ENCODE results near the gene NRF1.

DNA sequence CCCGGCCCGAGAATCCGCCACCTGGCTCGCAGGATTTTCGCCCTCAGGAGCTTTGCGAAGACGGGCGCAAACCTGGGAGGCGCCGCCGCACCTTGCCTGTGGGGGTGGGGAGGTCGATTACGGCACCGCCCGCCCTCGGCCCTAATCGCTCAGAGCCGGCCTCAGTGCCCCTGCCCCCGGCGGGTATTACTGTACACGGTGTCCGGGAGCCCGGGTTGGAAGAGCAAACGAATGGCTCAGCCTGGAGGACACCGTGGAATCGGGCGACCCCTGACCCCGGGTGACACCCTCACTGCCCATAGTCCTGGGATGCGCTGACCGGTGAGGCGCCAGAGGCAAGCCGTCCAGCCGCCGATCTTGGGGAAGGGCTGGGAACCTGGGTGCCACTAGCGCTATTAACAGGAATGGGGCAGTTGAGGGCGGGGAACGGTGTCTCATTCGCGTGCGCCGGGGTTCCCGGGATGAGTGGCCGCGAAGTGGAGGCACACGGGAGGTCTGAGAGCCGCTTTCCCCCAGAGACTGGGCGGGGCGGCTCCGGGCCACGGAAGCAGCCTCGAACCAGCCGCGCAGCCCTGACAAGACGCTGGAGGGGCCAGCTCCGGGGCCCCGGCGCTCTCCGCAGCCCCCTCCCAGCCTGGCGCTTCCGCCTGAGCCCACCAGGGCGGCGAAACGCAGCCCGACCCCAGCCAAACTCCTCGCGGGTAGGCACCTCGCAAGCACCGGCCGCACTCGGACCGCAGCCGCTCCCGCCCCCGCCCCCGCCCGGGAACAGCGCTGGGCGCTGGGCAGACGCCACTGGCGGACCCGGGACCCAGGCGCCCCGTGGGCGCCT lies 167.5 kb downstream of the NRF1 start:
- TF ChIP-seq POLR2AphosphoS5 (IDR thresholded peaks at IDR 0.05; ENCODE audit: low read depth, low read length) = no peak
- TF ChIP-seq, protein P1, sequence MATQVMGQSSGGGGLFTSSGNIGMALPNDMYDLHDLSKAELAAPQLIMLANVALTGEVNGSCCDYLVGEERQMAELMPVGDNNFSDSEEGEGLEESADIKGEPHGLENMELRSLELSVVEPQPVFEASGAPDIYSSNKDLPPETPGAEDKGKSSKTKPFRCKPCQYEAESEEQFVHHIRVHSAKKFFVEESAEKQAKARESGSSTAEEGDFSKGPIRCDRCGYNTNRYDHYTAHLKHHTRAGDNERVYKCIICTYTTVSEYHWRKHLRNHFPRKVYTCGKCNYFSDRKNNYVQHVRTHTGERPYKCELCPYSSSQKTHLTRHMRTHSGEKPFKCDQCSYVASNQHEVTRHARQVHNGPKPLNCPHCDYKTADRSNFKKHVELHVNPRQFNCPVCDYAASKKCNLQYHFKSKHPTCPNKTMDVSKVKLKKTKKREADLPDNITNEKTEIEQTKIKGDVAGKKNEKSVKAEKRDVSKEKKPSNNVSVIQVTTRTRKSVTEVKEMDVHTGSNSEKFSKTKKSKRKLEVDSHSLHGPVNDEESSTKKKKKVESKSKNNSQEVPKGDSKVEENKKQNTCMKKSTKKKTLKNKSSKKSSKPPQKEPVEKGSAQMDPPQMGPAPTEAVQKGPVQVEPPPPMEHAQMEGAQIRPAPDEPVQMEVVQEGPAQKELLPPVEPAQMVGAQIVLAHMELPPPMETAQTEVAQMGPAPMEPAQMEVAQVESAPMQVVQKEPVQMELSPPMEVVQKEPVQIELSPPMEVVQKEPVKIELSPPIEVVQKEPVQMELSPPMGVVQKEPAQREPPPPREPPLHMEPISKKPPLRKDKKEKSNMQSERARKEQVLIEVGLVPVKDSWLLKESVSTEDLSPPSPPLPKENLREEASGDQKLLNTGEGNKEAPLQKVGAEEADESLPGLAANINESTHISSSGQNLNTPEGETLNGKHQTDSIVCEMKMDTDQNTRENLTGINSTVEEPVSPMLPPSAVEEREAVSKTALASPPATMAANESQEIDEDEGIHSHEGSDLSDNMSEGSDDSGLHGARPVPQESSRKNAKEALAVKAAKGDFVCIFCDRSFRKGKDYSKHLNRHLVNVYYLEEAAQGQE (IDR thresholded peaks at IDR 0.05; ENCODE audit: insufficient read depth in 1 of 2, low read depth in 2 of 2, low read length in 2 of 2) = no peak
- no peak for TF ChIP-seq TAF1 (IDR thresholded peaks at IDR 0.05; ENCODE audit: borderline replicate concordance, insufficient read depth, low read length)
- no peak for TF ChIP-seq SIN3A (IDR thresholded peaks at IDR 0.05; ENCODE audit: borderline replicate concordance, insufficient read depth, low read length)
